HCT116 (cell line): ENCODE data around the gene ERMP1. TPM values are rescaled to one million over a fixed set of nuclear protein-coding genes. Genes with fewer than 3 reads are reported as not detected.

Experiments used
- ATAC-seq: fragments of 200-7000 bp; cut with Tn5 transposase; 2 replicates; pipeline ENCODE4 v1.9.1; 2020; ENCODE audit warnings: mild to moderate bottlenecking, moderate library complexity
- BruUV-seq: library from RNA; stranded (reverse); fragments of 400-500 nt; replicated peaks from 2 replicates; lab custom pipeline; 2021; lab: Mats Ljungman, UMichigan
- CTCF ChIA-PET: fragments of 300-600 bp; sonication (Branson Sonifier 250); formaldehyde crosslinking; loops from one replicate; lab custom pipeline; 2021; ENCODE audit warnings: antibody characterized with exemption; lab: Charles Lee
- POLR2A ChIA-PET: fragments of 300-600, 350-600 bp; sonication (Branson Sonifier 250); formaldehyde crosslinking; loops from one replicate; lab custom pipeline; 2021; ENCODE audit warnings: antibody characterized with exemption; lab: Charles Lee
- RAD21 ChIA-PET, 2 experiments: fragments of 300-600 bp; sonication (Branson Sonifier 250); formaldehyde crosslinking; loops; one replicate each; lab custom pipeline; 2023; ENCODE audit warnings: low total read pairs in 2 of 2; ENCODE audit not compliant: uncharacterized antibody in 2 of 2, unreplicated experiment in 2 of 2, low non-redundant PET in 1 of 2; lab: Charles Lee
- DNase-seq: peaks from one replicate; pipeline ENCODE4 v3.0.0-alpha.2; 2010; ENCODE audit warnings: low read depth, low spot score
- H2AFZ ChIP-seq: fragments of 200-600 bp; shearing (Covaris generic), sonication (generic); 2 replicates; pipeline ENCODE4 v1.6.1; 2017; ENCODE audit warnings: low read depth, mixed run types, mixed read lengths, antibody characterized with exemption, low read length; ENCODE audit not compliant: poor library complexity, severe bottlenecking
- H3K27ac ChIP-seq: 2 replicates; pipeline ENCODE4 v1.5.1; 2012; ENCODE audit warnings: low read depth, low read length
- H3K27me3 ChIP-seq: fragments of 200-600 bp; sonication (generic); 2 replicates; pipeline ENCODE4 v1.6.1; 2016; ENCODE audit warnings: mixed run types, low read length, mixed read lengths; ENCODE audit not compliant: insufficient read depth
- H3K36me3 ChIP-seq, 2 experiments: fragments of 200-500 bp in 1 of 2; fragments of 200-600 bp in 1 of 2; sonication (Bioruptor generic) in 1 of 2; sonication (generic) in 1 of 2; 2 replicates each; pipeline versions ENCODE4 v1.5.1 to v1.6.1; 2014 to 2016; ENCODE audit warnings: low read length in 2 of 2, inconsistent platforms in 1 of 2, mixed read lengths in 1 of 2, mixed run types in 1 of 2; ENCODE audit not compliant: insufficient read depth in 2 of 2, control insufficient read depth in 1 of 2
- H3K4me1 ChIP-seq, 2 experiments: fragments of 200-600 bp in 1 of 2; sonication (generic) in 1 of 2; 2 replicates each; pipeline versions ENCODE4 v1.5.1 to v1.6.1; 2012 to 2017; ENCODE audit warnings: low read length in 2 of 2, inconsistent platforms in 1 of 2, mild to moderate bottlenecking in 1 of 2, mixed read lengths in 1 of 2, mixed run types in 1 of 2, moderate library complexity in 1 of 2; ENCODE audit not compliant: insufficient read depth in 2 of 2, control insufficient read depth in 1 of 2
- H3K4me2 ChIP-seq: fragments of 200-600 bp; sonication (generic); 2 replicates; pipeline ENCODE4 v1.6.1; 2017; ENCODE audit warnings: mixed run types, low read length, mixed read lengths
- H3K4me3 ChIP-seq, 2 experiments: fragments of 200-600 bp in 1 of 2; sonication (generic) in 1 of 2; replicated peaks in 1 of 2; 2 replicates each; pipeline ENCODE4 v1.5.1; 2011 to 2016; ENCODE audit warnings: low read length in 2 of 2, control low read depth in 1 of 2, low read depth in 1 of 2, mild to moderate bottlenecking in 1 of 2, mixed read lengths in 1 of 2, mixed run types in 1 of 2
- H3K79me2 ChIP-seq: fragments of 200-600 bp; sonication (generic); 2 replicates; pipeline ENCODE4 v1.6.1; 2017; ENCODE audit warnings: mild to moderate bottlenecking, mixed run types, low read length, moderate library complexity, mixed read lengths; ENCODE audit not compliant: insufficient read depth
- H3K9ac ChIP-seq: fragments of 200-600 bp; sonication (generic); 2 replicates; pipeline ENCODE4 v1.6.1; 2016; ENCODE audit warnings: low read length, mixed read lengths
- H3K9me2 ChIP-seq: fragments of 200-600 bp; sonication (generic), shearing (Covaris generic); 2 replicates; pipeline ENCODE4 v1.6.1; 2017; ENCODE audit warnings: mixed run types, mild to moderate bottlenecking, moderate library complexity; ENCODE audit not compliant: insufficient read depth
- H3K9me3 ChIP-seq, 2 experiments: fragments of 200-500 bp in 1 of 2; fragments of 200-600 bp in 1 of 2; sonication (Bioruptor generic) in 1 of 2; sonication (generic) in 1 of 2; 2 replicates each; pipeline ENCODE4 v1.6.1; 2014 to 2017; ENCODE audit warnings: low read length in 2 of 2, mixed read lengths in 2 of 2, inconsistent platforms in 1 of 2, low read depth in 1 of 2, mild to moderate bottlenecking in 1 of 2, mixed run types in 1 of 2, moderate library complexity in 1 of 2; ENCODE audit not compliant: control insufficient read depth in 1 of 2, insufficient read depth in 1 of 2
- H4K20me1 ChIP-seq: fragments of 200-600 bp; sonication (generic), shearing (Covaris generic); 2 replicates; pipeline ENCODE4 v1.6.1; 2017; ENCODE audit warnings: mixed run types, mild to moderate bottlenecking, moderate library complexity; ENCODE audit not compliant: insufficient read depth
- ATF3 ChIP-seq: IDR thresholded peaks from 2 replicates; pipeline ENCODE4 v1.6.1; 2012
- CBX3 ChIP-seq: IDR thresholded peaks from 2 replicates; pipeline ENCODE4 v1.6.1; 2012; ENCODE audit warnings: low read depth
- EGR1 ChIP-seq: IDR thresholded peaks from 2 replicates; pipeline ENCODE4 v1.6.1; 2012; ENCODE audit warnings: low read depth
- ELF1 ChIP-seq: IDR thresholded peaks from 2 replicates; pipeline ENCODE4 v1.6.1; 2012; ENCODE audit warnings: low read depth, borderline replicate concordance
- EZH2 ChIP-seq: fragments of 200-600 bp; sonication (generic); IDR thresholded peaks from 2 replicates; pipeline ENCODE4 v1.6.1; 2017; ENCODE audit warnings: antibody characterized with exemption, mixed run types
- EZH2phosphoT487 ChIP-seq: fragments of 200-600 bp; IDR thresholded peaks from 2 replicates; pipeline ENCODE4 v1.6.1; 2018; ENCODE audit warnings: antibody characterized with exemption, borderline replicate concordance
- JUND ChIP-seq: IDR thresholded peaks from 2 replicates; pipeline ENCODE4 v1.6.1; 2012
- MAX ChIP-seq: IDR thresholded peaks from 2 replicates; pipeline ENCODE4 v1.6.1; 2012
- POLR2AphosphoS5 ChIP-seq: IDR thresholded peaks from 2 replicates; pipeline ENCODE4 v1.6.1; 2011; ENCODE audit warnings: mild to moderate bottlenecking, low read depth, low read length, moderate library complexity
- RAD21 ChIP-seq: IDR thresholded peaks from 2 replicates; pipeline ENCODE4 v1.6.1; 2012; ENCODE audit warnings: low read depth, mild to moderate bottlenecking
- REST ChIP-seq: IDR thresholded peaks from 2 replicates; pipeline ENCODE4 v1.6.1; 2012; ENCODE audit warnings: low read depth
- SIN3A ChIP-seq: IDR thresholded peaks from 2 replicates; pipeline ENCODE4 v1.6.1; 2012; ENCODE audit warnings: low read depth
- SRF ChIP-seq: IDR thresholded peaks from 2 replicates; pipeline ENCODE4 v1.6.1; 2012; ENCODE audit warnings: low read depth
- ZBTB33 ChIP-seq: IDR thresholded peaks from 2 replicates; pipeline ENCODE4 v1.6.1; 2011; ENCODE audit warnings: mild to moderate bottlenecking, low read length, moderate library complexity; ENCODE audit not compliant: insufficient replicate concordance; ENCODE audit errors: extremely low read depth
- ZFX ChIP-seq: fragments of 450-650 bp; IDR thresholded peaks from 2 replicates; pipeline ENCODE4 v1.6.1; 2017
- intact Hi-C: fragments of 100-400 bp; cut with micrococcal nuclease; formaldehyde crosslinking; loops from 2 replicates; pipeline ENCODE4 v1.10.0; 2022
- total RNA-seq: library from RNA; stranded (reverse); gene quantifications from one replicate; pipeline ENCODE4 v1.2.1, GENCODE V29; 2021; ENCODE audit not compliant: unreplicated experiment

The ERMP1 gene
- total RNA-seq, 1 experiment from 2014 or later: 29.9 TPM

- intact Hi-C loops: no loop called here
- POLR2A ChIA-PET: no interaction called here
Measured at GRCh38 chr9:5790923-5791322, 42.0 kb downstream of the ERMP1 start.

More at GRCh38 chr9:5790923-5791322, 42.0 kb downstream of the ERMP1 start:
- ChIA-PET RAD21 (no interaction called here), CTCF (no interaction called here)
- BruUV-seq: no TSS peak
- DNase-seq (no peak), ATAC-seq (no peak)
- peaks cover 6% of the 10 kb centered on the region; the same call in 1 of the 2 replicates for H4K20me1 ChIP-seq
- no peaks in the 10 kb centered on the region for H3K9me2 ChIP-seq
- no peak for TF ChIP-seq ELF1
- TF ChIP-seq SRF: no peak
- no peak for TF ChIP-seq ATF3
- no peak for TF ChIP-seq MAX
- TF ChIP-seq SIN3A: no peak
- no peak for TF ChIP-seq EGR1
- TF ChIP-seq EZH2phosphoT487: no peak
- TF ChIP-seq REST: no peak
- no peak for TF ChIP-seq EZH2
- no peak for TF ChIP-seq JUND
- TF ChIP-seq CBX3: no peak
- TF ChIP-seq ZFX: no peak
- no peak for TF ChIP-seq ZBTB33
- no peak for TF ChIP-seq RAD21
- no peak for TF ChIP-seq POLR2AphosphoS5
- H3K79me2 ChIP-seq: peaks cover 16% of the 10 kb centered on the region
- H3K36me3 ChIP-seq: peaks cover 5 to 23% of the 10 kb centered on the region in 2 experiments
- H3K27ac ChIP-seq: no peak overlapping the region
- no peaks in the 10 kb centered on the region for H3K9me3 ChIP-seq
- H3K9ac ChIP-seq: no peak overlapping the region
- H2AFZ ChIP-seq: no peak overlapping the region
- H3K4me1 ChIP-seq: no peaks in the 10 kb centered on the region
- no peak overlapping the region for H3K4me2 ChIP-seq
- H3K27me3 ChIP-seq: no peaks in the 10 kb centered on the region
- no peak overlapping the region for H3K4me3 ChIP-seq
